Thyroid gland (tissue), 4 donors: ENCODE results near the gene GPR37. TPM values are rescaled to one million over a fixed set of nuclear protein-coding genes. Genes with fewer than 3 reads are reported as not detected.

Experiments
- DNase-seq, 2 donors: peaks; one replicate each; pipeline ENCODE4 v3.0.0-alpha.2; 2019
- H3K27ac ChIP-seq, 3 donors: fragments of 200-600 bp; sonication (generic); 1 replicate in 2 of 3; 2 replicates in 1 of 3; pipeline ENCODE4 v1.5.1; 2016 to 2019; ENCODE audit warnings: mild to moderate bottlenecking in 1 of 3, moderate library complexity in 1 of 3
- H3K27me3 ChIP-seq: fragments of 200-600 bp; sonication (generic); one replicate; pipeline ENCODE4 v1.5.1; 2019
- H3K36me3 ChIP-seq, 2 donors: fragments of 200-600 bp; sonication (generic); one replicate each; pipeline ENCODE4 v1.5.1; 2016 to 2019
- H3K4me1 ChIP-seq, 2 donors: fragments of 200-600 bp; sonication (generic); one replicate each; pipeline ENCODE4 v1.5.1; 2017 to 2019
- H3K4me3 ChIP-seq, 3 donors: fragments of 200-600 bp; sonication (generic); replicated peaks in 1 of 3; 1 replicate in 2 of 3; 2 replicates in 1 of 3; pipeline ENCODE4 v1.5.1; 2016; ENCODE audit warnings: mild to moderate bottlenecking in 1 of 3
- H3K9me3 ChIP-seq: fragments of 200-600 bp; sonication (generic); one replicate; pipeline ENCODE4 v1.5.1; 2017
- POLR2A ChIP-seq, 2 donors: fragments of 450-650 bp; IDR thresholded peaks; one replicate each; pipeline ENCODE4 v1.6.1; 2017; ENCODE audit warnings: antibody characterized with exemption in 2 of 2, mild to moderate bottlenecking in 2 of 2, moderate library complexity in 1 of 2
- WGBS, 2 donors: methylation state at CpG; one replicate each; pipeline ENCODE4 v1.1.5; 2017; 5-methylcytosine and 5-hydroxymethylcytosine counted together
- intact Hi-C: fragments of 100-400 bp; cut with DNase I; formaldehyde crosslinking; loops from one replicate; pipeline ENCODE4 v1.15.1; 2023
- total RNA-seq, 4 donors: library from RNA; depleted of rRNA; stranded (reverse); fragments of >200 nt; gene quantifications; one replicate each; pipeline ENCODE4 v1.2.3, GENCODE V29; 2016
- TF ChIP-seq, protein P1 (sequence below), 6 experiments: fragments of 200-600 bp in 3 of 6; fragments of 450-650 bp in 3 of 6; sonication (generic) in 3 of 6; IDR thresholded peaks; one replicate each; pipeline ENCODE4 v1.5.1; 2016 to 2019; ENCODE audit warnings: antibody characterized with exemption in 6 of 6, mild to moderate bottlenecking in 2 of 6, inconsistent platforms in 1 of 6, moderate library complexity in 1 of 6

The GPR37 gene, protein sequence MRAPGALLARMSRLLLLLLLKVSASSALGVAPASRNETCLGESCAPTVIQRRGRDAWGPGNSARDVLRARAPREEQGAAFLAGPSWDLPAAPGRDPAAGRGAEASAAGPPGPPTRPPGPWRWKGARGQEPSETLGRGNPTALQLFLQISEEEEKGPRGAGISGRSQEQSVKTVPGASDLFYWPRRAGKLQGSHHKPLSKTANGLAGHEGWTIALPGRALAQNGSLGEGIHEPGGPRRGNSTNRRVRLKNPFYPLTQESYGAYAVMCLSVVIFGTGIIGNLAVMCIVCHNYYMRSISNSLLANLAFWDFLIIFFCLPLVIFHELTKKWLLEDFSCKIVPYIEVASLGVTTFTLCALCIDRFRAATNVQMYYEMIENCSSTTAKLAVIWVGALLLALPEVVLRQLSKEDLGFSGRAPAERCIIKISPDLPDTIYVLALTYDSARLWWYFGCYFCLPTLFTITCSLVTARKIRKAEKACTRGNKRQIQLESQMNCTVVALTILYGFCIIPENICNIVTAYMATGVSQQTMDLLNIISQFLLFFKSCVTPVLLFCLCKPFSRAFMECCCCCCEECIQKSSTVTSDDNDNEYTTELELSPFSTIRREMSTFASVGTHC
- under 1 TPM in 3 of 4 donors, not detected in 1; 0.13 to 0.22 (median 0.20) TPM for total RNA-seq

DNA sequence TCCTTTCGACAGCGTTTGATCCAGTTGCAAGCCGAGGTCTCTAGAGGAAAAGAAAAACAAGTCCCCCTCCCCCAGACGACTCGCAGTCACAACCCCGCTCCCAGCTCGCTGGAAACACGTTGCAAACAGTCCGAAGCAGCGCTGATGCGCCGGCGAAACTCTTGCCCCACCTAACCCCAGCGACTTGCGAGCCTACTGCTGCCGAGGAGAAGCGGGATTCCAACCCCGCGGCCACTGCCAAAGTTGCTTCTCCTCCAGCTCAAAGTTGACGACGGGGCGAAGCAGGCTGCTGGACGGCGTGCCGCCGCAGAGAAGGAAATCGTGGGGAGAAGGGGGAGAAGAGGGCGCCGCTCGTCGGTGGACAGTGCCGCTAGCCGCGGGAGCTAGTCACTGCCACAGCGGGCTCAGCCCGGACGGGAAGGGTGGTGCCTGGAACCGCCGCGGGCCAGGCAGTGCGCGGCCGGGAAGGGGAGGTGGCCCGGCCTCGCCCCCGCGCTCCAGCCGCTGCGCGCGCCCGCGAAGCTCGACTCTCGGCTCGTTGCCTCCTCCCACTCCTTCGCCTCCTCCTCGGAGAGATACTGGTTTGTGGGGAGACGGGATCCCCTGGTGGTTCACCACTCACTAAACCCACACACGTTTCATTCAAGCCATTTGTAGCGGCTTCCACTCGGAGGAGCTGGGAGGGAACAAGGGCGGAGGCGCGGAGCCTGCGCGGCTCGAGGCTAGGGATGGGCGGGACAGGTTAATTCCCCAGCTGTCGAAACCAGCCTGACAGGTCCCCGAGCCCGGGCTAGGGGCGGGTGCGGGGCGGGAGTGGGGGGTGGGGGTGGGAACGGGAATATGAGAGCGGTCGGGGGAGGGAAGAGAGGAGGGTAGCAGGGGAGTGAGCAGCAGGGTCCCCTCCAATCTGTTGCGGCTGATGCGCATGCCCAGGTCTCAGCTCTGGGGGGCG, at the start of gene GPR37:
GPR37 (minus strand) TSS at position 392 of the 952 bp plus-strand sequence. CDS start 816 bp downstream, outside the sequence.
- H3K27ac ChIP-seq: no peak within 1 kb of the TSS
- DNase-seq: peak; percentile 30 to 34
- H3K4me1 ChIP-seq: peaks cover 8 to 21% of the 10 kb centered on the region in 2 donors
- intact Hi-C loops: no loop called here
- WGBS, 2 donors: 3 to 5% methylated on average over 25 to 55 of the region's 81 CpGs
- H3K4me3 ChIP-seq: peak within 1 kb of the TSS; percentile 19 to 39 (median 31)
- no peaks in the 10 kb centered on the region for H3K9me3 ChIP-seq
- no peaks in the 10 kb centered on the region for H3K36me3 ChIP-seq
- TF ChIP-seq, protein P1, sequence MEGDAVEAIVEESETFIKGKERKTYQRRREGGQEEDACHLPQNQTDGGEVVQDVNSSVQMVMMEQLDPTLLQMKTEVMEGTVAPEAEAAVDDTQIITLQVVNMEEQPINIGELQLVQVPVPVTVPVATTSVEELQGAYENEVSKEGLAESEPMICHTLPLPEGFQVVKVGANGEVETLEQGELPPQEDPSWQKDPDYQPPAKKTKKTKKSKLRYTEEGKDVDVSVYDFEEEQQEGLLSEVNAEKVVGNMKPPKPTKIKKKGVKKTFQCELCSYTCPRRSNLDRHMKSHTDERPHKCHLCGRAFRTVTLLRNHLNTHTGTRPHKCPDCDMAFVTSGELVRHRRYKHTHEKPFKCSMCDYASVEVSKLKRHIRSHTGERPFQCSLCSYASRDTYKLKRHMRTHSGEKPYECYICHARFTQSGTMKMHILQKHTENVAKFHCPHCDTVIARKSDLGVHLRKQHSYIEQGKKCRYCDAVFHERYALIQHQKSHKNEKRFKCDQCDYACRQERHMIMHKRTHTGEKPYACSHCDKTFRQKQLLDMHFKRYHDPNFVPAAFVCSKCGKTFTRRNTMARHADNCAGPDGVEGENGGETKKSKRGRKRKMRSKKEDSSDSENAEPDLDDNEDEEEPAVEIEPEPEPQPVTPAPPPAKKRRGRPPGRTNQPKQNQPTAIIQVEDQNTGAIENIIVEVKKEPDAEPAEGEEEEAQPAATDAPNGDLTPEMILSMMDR (IDR thresholded peaks at IDR 0.05): no peak
- no peak for TF ChIP-seq POLR2A (IDR thresholded peaks at IDR 0.05)
- H3K27me3 ChIP-seq: peaks cover 4% of the 10 kb centered on the region

DNA sequence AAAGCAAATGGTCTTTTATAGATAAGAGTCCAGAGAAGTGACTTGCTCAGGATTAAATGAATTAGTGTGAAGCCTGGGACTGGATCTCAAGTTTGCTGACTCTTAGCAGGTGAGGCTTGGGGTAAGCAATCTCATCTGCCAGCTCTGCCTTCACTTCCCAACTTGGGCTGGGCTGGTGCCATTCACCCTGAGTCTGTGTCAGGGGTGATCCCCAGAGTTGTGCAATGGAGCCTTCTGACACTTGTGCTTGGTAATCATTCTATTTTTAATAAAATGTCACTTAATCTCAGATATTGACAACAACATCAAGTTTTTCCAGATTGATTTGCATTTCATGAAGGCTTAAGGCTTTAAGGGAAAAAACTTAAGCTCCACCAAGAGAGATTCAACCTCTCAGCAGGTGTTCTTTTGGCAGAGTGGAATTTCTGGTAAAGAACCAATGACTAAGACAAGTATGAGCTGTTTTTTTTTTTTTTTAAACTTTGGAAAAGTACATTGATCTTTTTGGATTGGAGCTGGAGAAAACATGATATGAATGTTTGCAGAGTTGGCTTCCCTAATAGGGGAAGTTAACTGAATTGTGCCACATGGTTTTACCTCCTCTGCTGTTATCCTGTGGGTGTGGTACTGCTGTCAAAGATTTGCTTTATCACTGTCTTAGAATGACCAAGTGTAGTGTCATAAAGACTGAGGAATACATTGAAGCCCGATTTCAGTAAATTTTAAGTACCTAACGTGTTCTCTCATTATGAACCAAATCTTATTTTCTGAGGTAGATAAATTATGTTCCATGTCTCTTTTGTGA, 48.6 kb upstream of the GPR37 start:
- no peaks in the 10 kb centered on the region for H3K36me3 ChIP-seq
- TF ChIP-seq, protein P1 (IDR thresholded peaks at IDR 0.05): no peak
- no peak for TF ChIP-seq POLR2A (IDR thresholded peaks at IDR 0.05)
- no peak overlapping the region for H3K27ac ChIP-seq
- H3K4me3 ChIP-seq: no peak overlapping the region
- no peak for DNase-seq
- intact Hi-C loops: no loop called here
- no peaks in the 10 kb centered on the region for H3K27me3 ChIP-seq
- H3K9me3 ChIP-seq: no peaks in the 10 kb centered on the region
- no peaks in the 10 kb centered on the region for H3K4me1 ChIP-seq
- WGBS, 2 donors: 93 to 94% methylated on average over 2 of the region's 2 CpGs

DNA sequence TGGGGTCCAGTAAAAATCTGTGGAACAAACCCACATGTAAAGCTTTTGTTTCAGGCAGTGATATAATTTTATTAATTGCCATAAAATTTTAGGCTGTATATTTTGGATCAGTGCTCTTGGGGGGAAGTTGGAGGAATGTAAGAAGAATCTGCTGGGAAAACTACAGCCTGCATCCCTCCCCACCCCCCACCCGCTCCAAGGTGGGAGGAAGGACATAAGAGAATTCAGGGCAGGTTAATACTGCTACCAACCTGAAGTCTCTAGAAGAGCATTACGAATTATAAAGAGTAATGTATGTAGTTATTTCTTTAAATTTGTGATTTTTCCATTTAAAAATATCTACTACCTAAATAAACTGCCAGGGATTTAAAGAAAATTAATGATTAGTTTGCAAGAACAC, 47.2 kb upstream of the GPR37 start:
- 79 to 80% methylated on average over 2 of the region's 2 CpGs for WGBS, 2 donors
- no peak for TF ChIP-seq POLR2A (IDR thresholded peaks at IDR 0.05)
- TF ChIP-seq, protein P1 (IDR thresholded peaks at IDR 0.05): no peak
- no peaks in the 10 kb centered on the region for H3K27me3 ChIP-seq
- H3K4me1 ChIP-seq: no peaks in the 10 kb centered on the region
- H3K4me3 ChIP-seq: no peak overlapping the region
- no peaks in the 10 kb centered on the region for H3K9me3 ChIP-seq
- no peak overlapping the region for H3K27ac ChIP-seq
- intact Hi-C loops: no loop called here
- DNase-seq: no peak
- no peaks in the 10 kb centered on the region for H3K36me3 ChIP-seq

DNA sequence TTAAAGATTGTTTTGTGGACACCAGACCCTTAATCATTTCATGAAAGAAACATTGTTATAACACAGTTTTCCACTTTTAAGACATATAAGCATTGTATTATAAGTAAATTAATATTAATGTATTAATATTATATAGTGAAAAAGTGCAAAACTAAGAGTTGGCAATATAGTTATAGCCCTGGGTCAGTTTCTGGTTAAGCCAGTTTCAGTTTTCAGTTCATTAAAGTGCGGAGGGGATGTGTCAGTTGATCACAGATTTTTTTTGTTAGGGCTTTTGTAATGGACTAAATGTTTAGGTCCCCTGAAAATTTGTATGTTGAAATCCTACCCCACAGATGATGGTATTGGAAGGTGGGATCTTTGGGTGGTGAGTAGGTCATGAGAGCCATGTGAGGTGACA, 45.7 kb upstream of the GPR37 start:
- intact Hi-C loops: no loop called here
- WGBS, 2 donors: 90 to 97% methylated on average over 1 of the region's 1 CpG
- TF ChIP-seq, protein P1 (IDR thresholded peaks at IDR 0.05): no peak
- no peak for TF ChIP-seq POLR2A (IDR thresholded peaks at IDR 0.05)

More for the DNA sequence above, 45.7 kb upstream of the GPR37 start:
- no peaks in the 10 kb centered on the region for H3K36me3 ChIP-seq
- no peaks in the 10 kb centered on the region for H3K4me1 ChIP-seq
- H3K27ac ChIP-seq: no peak overlapping the region
- no peak overlapping the region for H3K4me3 ChIP-seq
- no peaks in the 10 kb centered on the region for H3K9me3 ChIP-seq
- DNase-seq: no peak
- no peaks in the 10 kb centered on the region for H3K27me3 ChIP-seq
